Motor neuron (in vitro differentiated cells): ENCODE data around the gene COPS4. TPM values are rescaled to one million over a fixed set of nuclear protein-coding genes. Genes with fewer than 3 reads are reported as not detected.

ENCODE experiments used
- ATAC-seq, 8 experiments: fragments of 200-7000 bp; cut with Tn5 transposase; replicated peaks in 6 of 8; 2 replicates each; pipeline ENCODE4 v1.8.0; 2021; ENCODE audit warnings: mild to moderate bottlenecking in 8 of 8, moderate library complexity in 8 of 8
- H3K27ac ChIP-seq, 2 donors: fragments of 250-450 bp; sonication (Bioruptor Pico); 2 replicates each; pipeline ENCODE4 v1.9.0; 2021; ENCODE audit warnings: antibody characterized with exemption in 2 of 2, mild to moderate bottlenecking in 2 of 2, moderate library complexity in 1 of 2
- H3K4me1 ChIP-seq, 2 donors: fragments of 250-450 bp; sonication (Bioruptor Pico); replicated peaks in 1 of 2; 2 replicates each; pipeline ENCODE4 v1.6.1; 2021; ENCODE audit warnings: antibody characterized with exemption in 2 of 2, mild to moderate bottlenecking in 2 of 2, moderate library complexity in 1 of 2
- H3K4me3 ChIP-seq, 5 donors: fragments of 250-450 bp; sonication (Bioruptor Pico); 2 replicates each; pipeline ENCODE4 v1.9.0; 2021; ENCODE audit warnings: antibody characterized with exemption in 5 of 5, mild to moderate bottlenecking in 5 of 5, moderate library complexity in 4 of 5
- WGBS, 10 experiments: fragments of 450-650 bp; shearing (Covaris generic); methylation state at CpG; one replicate each; pipeline ENCODE4 v1.0.0; 2022; 5-methylcytosine and 5-hydroxymethylcytosine counted together
- in situ Hi-C, 9 experiments: fragments of 400-800 bp; cut with MboI; loops; one replicate each; pipeline ENCODE4 v1.15.0; 2021; ENCODE audit warnings: low sequenced_read_pairs in 9 of 9, low pct_unique_long_range_greater_than_20kb in 2 of 9; ENCODE audit not compliant: unreplicated experiment in 9 of 9
- total RNA-seq, 8 experiments: library from RNA; unstranded; fragments of 300-600 nt; gene quantifications; 2 replicates each; pipeline versions ENCODE4 v1.2.3 to v1.2.4, GENCODE V29; 2022

The COPS4 gene
- total RNA-seq, 8 experiments from 2014 or later = 41.4 to 121 (median 67.1) TPM

DNA sequence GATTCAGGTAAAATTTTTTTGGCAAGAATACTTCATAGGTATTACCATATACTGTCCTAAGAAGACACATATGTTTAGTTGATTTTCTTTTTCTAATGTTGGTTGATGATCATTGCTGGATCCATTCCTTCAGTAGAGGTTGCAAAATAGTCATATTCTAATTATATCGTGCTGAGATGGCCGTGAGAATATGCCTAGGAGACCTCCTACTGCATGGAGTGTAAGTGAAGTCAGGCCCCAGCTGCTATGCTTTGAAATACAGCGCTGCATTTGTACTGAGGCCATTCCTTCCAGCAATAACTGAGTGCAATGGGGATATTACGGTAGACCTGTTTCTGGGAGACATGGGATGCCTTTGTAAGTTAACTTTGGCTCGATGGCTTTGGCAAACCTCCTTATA lies 86.3 kb downstream of the COPS4 start:
- H3K4me3 ChIP-seq = no peak overlapping the region
- no peaks in the 10 kb centered on the region for H3K4me1 ChIP-seq
- WGBS, 10 experiments = 60 to 93% (median 86%) methylated on average over 2 to 5 of the region's 5 CpGs; no CpG with 5 or more reads in 2 of the 10 experiments
- ATAC-seq = no peak
- in situ Hi-C loops = no loop called here
- no peak overlapping the region for H3K27ac ChIP-seq

GRCh38 chr4:83124111-83124780 lies 89.3 kb downstream of the COPS4 start:
- H3K27ac ChIP-seq = no peak overlapping the region
- no peaks in the 10 kb centered on the region for H3K4me1 ChIP-seq
- WGBS, 10 experiments = 65 to 100% (median 77%) methylated on average over 2 to 9 of the region's 10 CpGs; no CpG with 5 or more reads in 2 of the 10 experiments
- H3K4me3 ChIP-seq = no peak overlapping the region
- in situ Hi-C loops = no loop called here
- no peak for ATAC-seq

Other genes starting within 250 kb of the COPS4 start
- 100 to 1,000 TPM in 1 of 8 experiments, 10 to 100 TPM in 4, 1 to 10 TPM in 3; 1.4 to 127 (median 53.0) TPM for gene SCD5, start 236.4 kb upstream of the COPS4 start, total RNA-seq
- gene SEC31A, start 144.0 kb upstream of the COPS4 start, total RNA-seq = 100 to 1,000 TPM; 119 to 474 (median 230) TPM
- gene THAP9, start 134.4 kb upstream of the COPS4 start, total RNA-seq = 10 to 100 TPM in 6 of 8 experiments, 1 to 10 TPM in 2; 7.9 to 18.0 (median 10.8) TPM
- gene LIN54, start 24.4 kb upstream of the COPS4 start, total RNA-seq = 10 to 100 TPM in 6 of 8 experiments, 1 to 10 TPM in 2; 9.5 to 43.0 (median 14.4) TPM
- gene PLAC8, start 79.5 kb downstream of the COPS4 start, total RNA-seq = 10 to 100 TPM in 1 of 8 experiments, 1 to 10 TPM in 2, under 1 TPM in 3, not detected in 2; 0.55 to 13.1 (median 1.5) TPM
- gene COQ2, start 249.6 kb downstream of the COPS4 start, total RNA-seq = 10 to 100 TPM in 4 of 8 experiments, 1 to 10 TPM in 4; 5.6 to 26.2 (median 10.7) TPM